NCI-H2029 treated with DMSO at 0.1 percent for 48 hours (cell line): ENCODE measurements around the gene TMEM63C.
"Not testable (repeated sequence)": the region's sequence is repeated elsewhere in the genome, so short reads cannot be mapped to it uniquely, and the experiment has no call there.

Experiments
- DNase-seq: peaks from one replicate; lab custom pipeline; 2025; lab: John Stamatoyannopoulos, UW

The TMEM63C gene

GRCh38 chr14:77157740-77158139, 23.9 kb upstream of the TMEM63C start:
- no peak for DNase-seq

- DNase-seq: no peak
These were observed 23.3 kb upstream of the TMEM63C start for GRCh38 chr14:77158175-77158881.

- no peak for DNase-seq
These were observed 22.7 kb upstream of the TMEM63C start for GRCh38 chr14:77158882-77159255.

GRCh38 chr14:77161011-77161410, 20.6 kb upstream of the TMEM63C start:
- no peak for DNase-seq

GRCh38 chr14:77170045-77170444, 11.6 kb upstream of the TMEM63C start:
- DNase-seq: no peak

GRCh38 chr14:77172916-77173315, 8.7 kb upstream of the TMEM63C start:
- no peak for DNase-seq

GRCh38 chr14:77173911-77174617, 7.5 kb upstream of the TMEM63C start:
- DNase-seq: not testable (repeated sequence)

- DNase-seq: no peak
These were observed 5.8 kb upstream of the TMEM63C start for GRCh38 chr14:77175843-77176242.

- DNase-seq: no peak
These were observed 3.9 kb upstream of the TMEM63C start for GRCh38 chr14:77177702-77178101.

GRCh38 chr14:77178656-77179055, 2.9 kb upstream of the TMEM63C start:
- no peak for DNase-seq

- no peak for DNase-seq
These were observed 634 bp upstream of the TMEM63C start for GRCh38 chr14:77180726-77181602.

GRCh38 chr14:77183896-77184295, 2.3 kb downstream of the TMEM63C start:
- DNase-seq: no peak

- DNase-seq: no peak
These were observed 2.9 kb downstream of the TMEM63C start for GRCh38 chr14:77184396-77185092.

- DNase-seq: no peak
These were observed 3.5 kb downstream of the TMEM63C start for GRCh38 chr14:77185093-77185465.

- peak; percentile 65 for DNase-seq
These were observed 5.5 kb downstream of the TMEM63C start for GRCh38 chr14:77186911-77187648.

- no peak for DNase-seq
These were observed 6.0 kb downstream of the TMEM63C start for GRCh38 chr14:77187649-77188012.

GRCh38 chr14:77189479-77189878, 7.9 kb downstream of the TMEM63C start:
- no peak for DNase-seq

- no peak for DNase-seq
These were observed 9.4 kb downstream of the TMEM63C start for GRCh38 chr14:77190977-77191376.

- DNase-seq: no peak
These were observed 13.1 kb downstream of the TMEM63C start for GRCh38 chr14:77194706-77195105.

- no peak for DNase-seq
These were observed 14.2 kb downstream of the TMEM63C start for GRCh38 chr14:77195766-77196165.

GRCh38 chr14:77197988-77198387, 16.4 kb downstream of the TMEM63C start:
- no peak for DNase-seq

- DNase-seq: no peak
These were observed 17.0 kb downstream of the TMEM63C start for GRCh38 chr14:77198561-77198960.
